GM21786 (cell line): ENCODE results near the gene ABCA4.
"Not testable (repeated sequence)": the region's sequence is repeated elsewhere in the genome, so short reads cannot be mapped to it uniquely, and the experiment has no call there.

Source experiments
- ATAC-seq: cut with Tn5 transposase; IDR thresholded peaks from one replicate; pipeline ENCODE4 v1.9.1; 2021; ENCODE audit not compliant: unreplicated experiment

Gene ABCA4

DNA sequence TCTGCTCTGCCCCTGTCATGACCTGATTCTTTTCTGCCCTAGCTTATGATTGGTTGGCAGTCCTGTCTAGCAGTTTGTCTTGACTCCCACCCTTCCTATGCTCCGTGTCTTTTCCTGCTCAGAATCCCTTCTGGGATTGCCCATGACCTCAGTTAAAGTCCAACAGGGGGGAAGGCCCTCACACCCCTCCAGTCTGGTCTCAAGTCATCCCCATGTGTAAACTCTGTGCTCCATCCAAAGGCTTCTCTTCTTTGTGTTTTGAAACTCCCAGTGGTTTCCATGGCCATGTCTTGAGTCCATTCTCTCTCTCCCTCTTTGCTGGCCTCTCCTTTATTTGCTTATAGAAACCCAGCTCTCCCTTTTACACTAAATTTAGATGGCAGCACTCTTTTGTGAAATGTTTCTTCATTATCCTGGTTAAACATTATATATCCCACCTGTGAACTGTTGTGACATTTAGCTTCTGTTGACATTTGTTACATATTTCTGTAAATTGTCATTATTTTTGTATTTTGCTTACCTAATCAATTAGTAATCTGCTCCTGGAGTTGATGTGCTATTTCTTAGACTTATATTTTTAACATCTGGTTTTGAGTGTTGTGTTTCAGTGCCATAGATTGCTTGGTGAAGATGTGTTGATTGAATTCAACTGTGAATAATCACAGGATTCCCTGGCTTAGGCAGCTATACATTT is 162.8 kb downstream of the ABCA4 start:
- ATAC-seq = no peak

GRCh38 chr1:93955765-93956164 is 165.2 kb downstream of the ABCA4 start:
- ATAC-seq = no peak

DNA sequence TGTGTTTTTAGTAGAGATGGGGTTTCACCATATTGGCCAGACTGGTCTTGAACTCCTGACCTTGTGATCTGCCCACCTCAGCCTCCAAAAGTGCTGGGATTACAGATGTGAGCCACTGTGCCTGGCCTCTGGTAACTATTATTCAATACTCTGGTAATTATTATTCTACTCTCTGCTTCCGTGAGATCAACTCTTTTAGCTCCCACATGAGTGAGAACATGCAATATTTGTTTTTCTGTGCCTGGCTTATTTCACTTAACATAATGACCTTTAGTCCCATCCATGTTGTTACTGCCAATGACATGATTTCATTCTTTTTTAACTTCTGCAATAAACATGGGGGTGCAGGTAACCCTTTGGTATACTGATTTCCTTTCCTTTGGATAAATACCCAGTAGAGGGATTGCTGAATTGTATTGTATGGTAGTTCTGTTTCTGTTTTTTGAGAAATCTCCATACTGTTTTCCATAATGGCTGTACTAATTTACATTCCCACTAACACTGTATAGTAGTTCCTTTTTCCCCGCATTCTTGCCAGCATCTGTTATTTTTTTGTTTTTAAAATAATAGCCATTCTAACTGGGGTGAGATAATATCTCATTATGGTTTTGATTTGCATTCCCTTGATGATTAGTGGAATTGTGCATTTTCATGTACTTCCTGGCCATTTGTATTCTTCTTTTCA is 173.8 kb downstream of the ABCA4 start:
- not testable (repeated sequence) for ATAC-seq
